Thymus (tissue), 11 donors: ENCODE measurements around the gene SAFB. TPM values are rescaled to one million over a fixed set of nuclear protein-coding genes. Genes with fewer than 3 reads are reported as not detected.

Experiments used
- DNase-seq, 9 donors: peaks; one replicate each; pipeline ENCODE4 v3.0.0-alpha.2; 2013; ENCODE audit warnings: low spot score in 9 of 9, low read depth in 6 of 9, missing footprints in 1 of 9
- H3K27ac ChIP-seq, 2 donors: one replicate each; pipeline ENCODE4 v1.5.1; 2013; ENCODE audit warnings: control low read depth in 1 of 2, low read depth in 1 of 2, low read length in 1 of 2, mild to moderate bottlenecking in 1 of 2, moderate library complexity in 1 of 2
- H3K27me3 ChIP-seq, 2 donors: one replicate each; pipeline ENCODE4 v1.5.1; 2013; ENCODE audit warnings: low read length in 1 of 2; ENCODE audit not compliant: control insufficient read depth in 2 of 2, insufficient read depth in 1 of 2
- H3K36me3 ChIP-seq, 2 donors: one replicate each; pipeline ENCODE4 v1.5.1; 2013; ENCODE audit warnings: low read length in 1 of 2, mild to moderate bottlenecking in 1 of 2, moderate library complexity in 1 of 2; ENCODE audit not compliant: control insufficient read depth in 2 of 2, insufficient read depth in 2 of 2
- H3K4me1 ChIP-seq, 2 donors: one replicate each; pipeline ENCODE4 v1.5.1; 2013; ENCODE audit warnings: low read length in 2 of 2; ENCODE audit not compliant: control insufficient read depth in 2 of 2, insufficient read depth in 2 of 2
- H3K4me3 ChIP-seq, 2 donors: one replicate each; pipeline ENCODE4 v1.5.1; 2013; ENCODE audit warnings: low read length in 2 of 2, control low read depth in 1 of 2, mild to moderate bottlenecking in 1 of 2
- H3K9me3 ChIP-seq, 2 donors: one replicate each; pipeline ENCODE4 v1.5.1; 2013; ENCODE audit warnings: low read length in 1 of 2, mild to moderate bottlenecking in 1 of 2; ENCODE audit not compliant: control insufficient read depth in 2 of 2, insufficient read depth in 1 of 2
- WGBS: extraction: QIAGEN DNeasy Blood & Tissue Kit; methylation state at CpG from one replicate; pipeline ENCODE4 v1.1.7; 2013; 5-methylcytosine and 5-hydroxymethylcytosine counted together
- polyA plus RNA-seq: library from polyadenylated mRNA; stranded (reverse); fragments of 200-250 nt; gene quantifications from one replicate; pipeline ENCODE4 v1.2.3, GENCODE V29; 2013
- total RNA-seq: library from RNA; stranded (reverse); fragments of 120-200 nt; gene quantifications from one replicate; pipeline ENCODE4 v1.2.4, GENCODE V29; 2013
- donor health status: healthy.

Gene SAFB
- total and polyA plus RNA-seq, 2 donors = 32.6 to 73.3 TPM

- DNase-seq = no peak
- Histone ChIP-seq H3K9me3 (no peaks in the 10 kb centered on the region), H3K4me3 (no peak overlapping the region), H3K4me1 (peaks cover 5 to 6% of the 10 kb centered on the region in 2 donors), H3K27ac (no peak overlapping the region), H3K36me3 (peaks cover 8 to 24% of the 10 kb centered on the region in 2 donors), H3K27me3 (no peaks in the 10 kb centered on the region)
- 96% methylated on average over 5 of the region's 5 CpGs for WGBS
Measured at GRCh38 chr19:5674714-5675113, 51.8 kb downstream of the SAFB start.

- peaks cover 5 to 13% of the 10 kb centered on the region in 2 donors for H3K36me3 ChIP-seq
- DNase-seq = no peak
- peaks cover 0 to 2% of the 10 kb centered on the region in 2 donors for H3K27me3 ChIP-seq
- WGBS = 95% methylated on average over 17 of the region's 17 CpGs
- no peak overlapping the region for H3K4me3 ChIP-seq
- H3K9me3 ChIP-seq = peaks cover 0 to 6% of the 10 kb centered on the region in 2 donors
- H3K27ac ChIP-seq = no peak overlapping the region
- peaks cover 12 to 13% of the 10 kb centered on the region in 2 donors for H3K4me1 ChIP-seq
Measured at GRCh38 chr19:5676105-5676771, 53.4 kb downstream of the SAFB start.

DNA sequence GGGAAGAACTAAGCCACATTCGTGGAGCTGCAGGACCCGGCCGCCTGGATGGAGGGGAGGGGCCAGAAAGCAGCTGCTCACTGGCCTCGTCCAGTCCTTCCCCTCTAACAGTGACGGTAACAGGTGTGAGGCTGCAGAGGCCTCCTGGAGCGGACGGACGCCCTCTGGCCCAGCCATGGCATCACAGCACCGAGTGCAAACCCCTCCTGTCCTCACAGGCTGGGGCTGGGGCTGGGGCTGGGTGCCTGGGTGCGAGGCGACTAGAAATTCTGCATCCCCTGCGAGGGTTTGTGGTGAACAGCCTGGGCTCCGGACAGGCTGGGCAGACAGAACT, 53.9 kb downstream of the SAFB start:
- Histone ChIP-seq H3K9me3 (peaks cover 0 to 6% of the 10 kb centered on the region in 2 donors), H3K27me3 (peaks cover 0 to 3% of the 10 kb centered on the region in 2 donors), H3K27ac (no peak overlapping the region), H3K4me3 (no peak overlapping the region), H3K4me1 (peaks cover 15% of the 10 kb centered on the region in 2 donors), H3K36me3 (peaks cover 5 to 9% of the 10 kb centered on the region in 2 donors)
- DNase-seq = no peak
- WGBS = 93% methylated on average over 13 of the region's 13 CpGs

DNA sequence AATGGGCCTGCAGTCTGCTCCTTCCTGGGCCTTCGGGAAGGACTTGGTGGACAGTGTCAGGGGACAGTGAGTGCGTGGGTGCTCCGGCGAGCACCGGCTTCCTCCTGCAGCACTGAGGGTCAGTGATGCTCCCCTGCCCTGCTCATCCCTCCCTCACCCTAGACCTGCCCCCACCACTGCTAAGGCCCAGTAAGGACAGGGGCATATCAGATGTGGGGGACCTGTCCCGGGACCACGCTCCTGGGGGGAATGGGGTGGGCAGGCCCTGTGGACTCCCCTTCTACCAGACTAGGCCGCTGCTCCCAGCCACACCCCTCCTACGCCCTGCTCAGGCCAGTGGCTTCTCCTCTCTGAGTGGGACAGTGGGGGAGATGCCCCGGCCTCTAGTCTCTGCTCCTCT, 54.3 kb downstream of the SAFB start:
- Histone ChIP-seq H3K4me1 (peaks cover 15% of the 10 kb centered on the region in 2 donors), H3K9me3 (peaks cover 0 to 6% of the 10 kb centered on the region in 2 donors), H3K27ac (no peak overlapping the region), H3K4me3 (no peak overlapping the region), H3K27me3 (peaks cover 0 to 3% of the 10 kb centered on the region in 2 donors), H3K36me3 (peaks cover 1 to 5% of the 10 kb centered on the region in 2 donors)
- DNase-seq = no peak
- 98% methylated on average over 10 of the region's 10 CpGs for WGBS

DNA sequence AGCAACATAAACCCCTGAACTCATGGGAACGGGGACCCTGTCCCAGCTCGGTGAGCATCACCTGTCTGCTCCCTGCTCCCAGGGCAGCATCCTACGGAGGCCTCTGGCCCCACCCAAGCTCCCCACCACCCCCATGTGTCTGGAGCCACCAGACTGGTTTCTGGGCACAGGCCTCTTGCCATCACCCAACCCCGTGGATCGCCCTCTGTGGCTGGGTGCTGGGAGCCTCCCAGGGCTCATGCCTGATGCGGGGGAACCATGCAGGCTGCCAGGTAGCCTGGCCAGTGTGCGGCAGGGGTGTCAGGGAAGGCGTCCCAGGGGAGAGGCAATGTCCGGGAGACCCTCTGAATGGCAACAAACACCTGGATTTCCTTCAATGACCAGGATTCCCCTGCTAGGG, 54.7 kb downstream of the SAFB start:
- no peak overlapping the region for H3K27ac ChIP-seq
- H3K4me1 ChIP-seq = peaks cover 15% of the 10 kb centered on the region in 2 donors
- peaks cover 0 to 5% of the 10 kb centered on the region in 2 donors for H3K36me3 ChIP-seq
- 95% methylated on average over 9 of the region's 9 CpGs for WGBS
- DNase-seq = no peak
- peaks cover 0 to 3% of the 10 kb centered on the region in 2 donors for H3K27me3 ChIP-seq
- H3K9me3 ChIP-seq = peaks cover 0 to 6% of the 10 kb centered on the region in 2 donors
- H3K4me3 ChIP-seq = no peak overlapping the region

- 97% methylated on average over 22 of the region's 22 CpGs for WGBS
- H3K4me1 ChIP-seq = peaks cover 15% of the 10 kb centered on the region in 2 donors
- H3K4me3 ChIP-seq = no peak overlapping the region
- peaks cover 0 to 5% of the 10 kb centered on the region in 2 donors for H3K36me3 ChIP-seq
- DNase-seq = no peak
- H3K27ac ChIP-seq = no peak overlapping the region
- peaks cover 0 to 6% of the 10 kb centered on the region in 2 donors for H3K9me3 ChIP-seq
- H3K27me3 ChIP-seq = peaks cover 0 to 3% of the 10 kb centered on the region in 2 donors
Measured at GRCh38 chr19:5678071-5678718, 55.3 kb downstream of the SAFB start.

- peaks cover 0 to 6% of the 10 kb centered on the region in 2 donors for H3K9me3 ChIP-seq
- H3K36me3 ChIP-seq = peaks cover 0 to 5% of the 10 kb centered on the region in 2 donors
- DNase-seq = no peak
- H3K4me3 ChIP-seq = peak overlapping the region; percentile 83 to 100
- 39% methylated on average over 26 of the region's 26 CpGs for WGBS
- no peak overlapping the region for H3K27ac ChIP-seq
- peaks cover 15% of the 10 kb centered on the region in 2 donors for H3K4me1 ChIP-seq
- H3K27me3 ChIP-seq = peaks cover 0 to 3% of the 10 kb centered on the region in 2 donors
Measured at GRCh38 chr19:5679289-5680083, 56.6 kb downstream of the SAFB start.

GRCh38 chr19:5680084-5680436, 57.2 kb downstream of the SAFB start:
- H3K27me3 ChIP-seq = peaks cover 0 to 3% of the 10 kb centered on the region in 2 donors
- under 1% methylated on average over 23 of the region's 23 CpGs for WGBS
- peak overlapping the region; percentile 97 for H3K27ac ChIP-seq
- DNase-seq = no peak
- peaks cover 0 to 6% of the 10 kb centered on the region in 2 donors for H3K9me3 ChIP-seq
- peak overlapping the region; percentile 83 to 100 for H3K4me3 ChIP-seq
- H3K36me3 ChIP-seq = peaks cover 0 to 5% of the 10 kb centered on the region in 2 donors
- H3K4me1 ChIP-seq = peaks cover 15% of the 10 kb centered on the region in 2 donors
